ENCODE data around the gene TRIM26. TPM values are rescaled to one million over a fixed set of nuclear protein-coding genes. Genes with fewer than 3 reads are reported as not detected.

TRIM26 gene
- 33.7 TPM for polyA plus RNA-seq (2012; ENCODE audit: insufficient read length, low read depth)

- peak; percentile 94 for TF ChIP-seq POLR2AphosphoS5 (IDR thresholded peaks at IDR 0.05; ENCODE audit: low read depth, low read length)
- TF ChIP-seq FOXP2 (optimal IDR thresholded peaks at IDR 0.05; ENCODE audit: borderline replicate concordance, extremely low read depth, extremely low read length, insufficient read depth): peak; percentile 77
- TF ChIP-seq SIN3A (IDR thresholded peaks at IDR 0.05; ENCODE audit: borderline replicate concordance, insufficient read depth, low read length): peak; percentile 56; the same call in 1 of the 2 replicates
- no peak for TF ChIP-seq TAF1 (IDR thresholded peaks at IDR 0.05; ENCODE audit: borderline replicate concordance, insufficient read depth, low read length)
Measured at GRCh38 chr6:30212865-30213666, at the start of gene TRIM26. Gene TRIM26 (minus strand): TSS chr6:30213406. CDS start chr6:30199103, 14,303 bp downstream.

GRCh38 chr6:30260036-30260504 is 46.9 kb upstream of the TRIM26 start:
- no peak for TF ChIP-seq REST (IDR thresholded peaks at IDR 0.05; ENCODE audit: insufficient read depth in 1 of 2, low read depth in 2 of 2, low read length in 2 of 2)
- TF ChIP-seq TAF1 (IDR thresholded peaks at IDR 0.05; ENCODE audit: borderline replicate concordance, insufficient read depth, low read length): no peak
- TF ChIP-seq FOXP2 (optimal IDR thresholded peaks at IDR 0.05; ENCODE audit: borderline replicate concordance, extremely low read depth, extremely low read length, insufficient read depth): no peak
- TF ChIP-seq SIN3A (IDR thresholded peaks at IDR 0.05; ENCODE audit: borderline replicate concordance, insufficient read depth, low read length): no peak
- no peak for TF ChIP-seq POLR2AphosphoS5 (IDR thresholded peaks at IDR 0.05; ENCODE audit: low read depth, low read length)

GRCh38 chr6:30259140-30260035 is 46.2 kb upstream of the TRIM26 start:
- TF ChIP-seq REST (IDR thresholded peaks at IDR 0.05; ENCODE audit: insufficient read depth in 1 of 2, low read depth in 2 of 2, low read length in 2 of 2): no peak
- TF ChIP-seq TAF1 (IDR thresholded peaks at IDR 0.05; ENCODE audit: borderline replicate concordance, insufficient read depth, low read length): no peak
- peak; percentile 40; the same call in 1 of the 2 replicates for TF ChIP-seq POLR2AphosphoS5 (IDR thresholded peaks at IDR 0.05; ENCODE audit: low read depth, low read length)

GRCh38 chr6:30258204-30258603 is 45.0 kb upstream of the TRIM26 start:
- TF ChIP-seq SIN3A (IDR thresholded peaks at IDR 0.05; ENCODE audit: borderline replicate concordance, insufficient read depth, low read length) (no peak), REST (IDR thresholded peaks at IDR 0.05; ENCODE audit: insufficient read depth in 1 of 2, low read depth in 2 of 2, low read length in 2 of 2) (no peak), TAF1 (IDR thresholded peaks at IDR 0.05; ENCODE audit: borderline replicate concordance, insufficient read depth, low read length) (no peak), FOXP2 (optimal IDR thresholded peaks at IDR 0.05; ENCODE audit: borderline replicate concordance, extremely low read depth, extremely low read length, insufficient read depth) (no peak), POLR2AphosphoS5 (IDR thresholded peaks at IDR 0.05; ENCODE audit: low read depth, low read length) (no peak)

- TF ChIP-seq SIN3A (IDR thresholded peaks at IDR 0.05; ENCODE audit: borderline replicate concordance, insufficient read depth, low read length): no peak
- no peak for TF ChIP-seq TAF1 (IDR thresholded peaks at IDR 0.05; ENCODE audit: borderline replicate concordance, insufficient read depth, low read length)
- TF ChIP-seq POLR2AphosphoS5 (IDR thresholded peaks at IDR 0.05; ENCODE audit: low read depth, low read length): no peak
- TF ChIP-seq REST (IDR thresholded peaks at IDR 0.05; ENCODE audit: insufficient read depth in 1 of 2, low read depth in 2 of 2, low read length in 2 of 2): no peak
- TF ChIP-seq FOXP2 (optimal IDR thresholded peaks at IDR 0.05; ENCODE audit: borderline replicate concordance, extremely low read depth, extremely low read length, insufficient read depth): no peak
Measured at GRCh38 chr6:30244560-30244959, 31.4 kb upstream of the TRIM26 start.
